Measurements from ENCODE around the gene ITGB2.

Gene ITGB2

DNA sequence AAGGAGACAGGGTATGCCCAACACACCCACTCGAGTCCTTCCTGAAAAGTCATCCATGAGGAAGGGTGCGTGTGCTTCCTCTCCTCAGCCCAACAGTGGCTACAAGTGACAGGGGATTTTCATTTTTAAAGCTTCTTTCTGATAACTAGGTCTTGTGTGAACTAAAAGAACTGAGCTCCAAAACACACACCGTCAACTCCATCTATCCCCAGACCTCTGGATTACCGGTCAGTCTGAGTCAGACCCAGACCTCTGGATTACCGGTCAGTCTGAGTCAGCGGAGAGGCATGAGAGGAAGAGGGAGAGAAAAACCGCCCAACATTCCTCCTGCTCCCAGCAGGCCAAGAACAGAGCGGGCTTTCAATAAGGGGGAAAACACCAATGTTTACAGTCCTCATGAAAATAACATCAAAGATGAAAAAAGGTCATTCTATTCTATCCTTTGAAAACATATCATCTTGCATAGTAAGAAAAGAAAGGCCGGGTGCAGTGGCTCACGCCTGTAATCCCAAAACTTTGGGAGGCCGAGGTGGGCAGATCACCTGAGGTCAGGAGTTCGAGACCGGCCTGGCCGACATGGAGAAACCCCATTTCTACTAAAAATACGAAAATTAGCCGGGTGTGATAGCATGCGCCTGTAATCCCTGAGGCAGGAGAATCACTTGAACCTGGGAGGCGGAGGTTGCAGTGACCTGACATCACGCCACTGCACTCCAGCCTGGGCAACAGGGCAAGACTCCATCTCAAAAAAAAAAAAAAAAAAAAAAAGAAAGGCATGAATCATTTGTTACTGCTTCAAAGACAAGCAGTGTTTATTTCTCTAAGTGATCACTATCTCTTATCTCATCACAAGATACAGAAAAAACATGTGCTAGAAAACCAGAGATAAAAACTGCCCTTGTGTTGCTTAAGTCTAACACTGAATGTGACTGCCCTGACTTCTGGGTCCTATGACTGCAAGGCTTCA, 50.6 kb downstream of the ITGB2 start:
- H3K4me1 ChIP-seq (ENCODE audit: low read length): peaks cover 29% of the 10 kb centered on the region
- H3K4me2 ChIP-seq (ENCODE audit: low read length): no peak overlapping the region
- H4K20me1 ChIP-seq (ENCODE audit: insufficient read depth, low read length): peaks cover 63% of the 10 kb centered on the region

DNA sequence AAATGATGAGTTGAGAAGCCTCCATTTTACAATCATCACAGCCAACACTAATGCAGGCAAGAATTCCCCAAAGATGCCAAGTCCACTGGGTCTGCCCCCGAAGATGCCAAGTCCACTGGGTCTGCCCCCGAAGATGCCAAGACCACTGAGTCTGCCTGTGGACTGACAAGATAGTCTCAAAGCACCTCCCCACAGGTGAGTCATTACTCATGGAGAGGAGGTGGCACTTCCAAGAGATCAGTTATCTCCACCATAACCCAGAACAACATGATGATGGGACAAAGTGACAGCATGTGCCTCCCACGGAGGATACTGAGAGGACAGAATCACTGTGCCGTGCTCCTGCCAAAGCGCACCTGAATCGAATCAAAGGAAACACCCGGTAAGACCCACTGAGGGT, 52.0 kb downstream of the ITGB2 start:
- H3K27me3 ChIP-seq (ENCODE audit: low read depth, low read length): no peaks in the 10 kb centered on the region
- no peak overlapping the region for H2AFZ ChIP-seq (ENCODE audit: low read depth, low read length)
- H3K4me3 ChIP-seq (ENCODE audit: low read length): no peak overlapping the region
- peaks cover 26% of the 10 kb centered on the region for H3K4me1 ChIP-seq (ENCODE audit: low read length)
- peaks cover 58% of the 10 kb centered on the region for H3K79me2 ChIP-seq (ENCODE audit: low read length)
- H3K27ac ChIP-seq (ENCODE audit: low read length): no peak overlapping the region
- H3K36me3 ChIP-seq (replicated peaks; ENCODE audit: low read depth, low read length): peaks cover 14% of the 10 kb centered on the region
- TF ChIP-seq, protein P1, sequence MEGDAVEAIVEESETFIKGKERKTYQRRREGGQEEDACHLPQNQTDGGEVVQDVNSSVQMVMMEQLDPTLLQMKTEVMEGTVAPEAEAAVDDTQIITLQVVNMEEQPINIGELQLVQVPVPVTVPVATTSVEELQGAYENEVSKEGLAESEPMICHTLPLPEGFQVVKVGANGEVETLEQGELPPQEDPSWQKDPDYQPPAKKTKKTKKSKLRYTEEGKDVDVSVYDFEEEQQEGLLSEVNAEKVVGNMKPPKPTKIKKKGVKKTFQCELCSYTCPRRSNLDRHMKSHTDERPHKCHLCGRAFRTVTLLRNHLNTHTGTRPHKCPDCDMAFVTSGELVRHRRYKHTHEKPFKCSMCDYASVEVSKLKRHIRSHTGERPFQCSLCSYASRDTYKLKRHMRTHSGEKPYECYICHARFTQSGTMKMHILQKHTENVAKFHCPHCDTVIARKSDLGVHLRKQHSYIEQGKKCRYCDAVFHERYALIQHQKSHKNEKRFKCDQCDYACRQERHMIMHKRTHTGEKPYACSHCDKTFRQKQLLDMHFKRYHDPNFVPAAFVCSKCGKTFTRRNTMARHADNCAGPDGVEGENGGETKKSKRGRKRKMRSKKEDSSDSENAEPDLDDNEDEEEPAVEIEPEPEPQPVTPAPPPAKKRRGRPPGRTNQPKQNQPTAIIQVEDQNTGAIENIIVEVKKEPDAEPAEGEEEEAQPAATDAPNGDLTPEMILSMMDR (IDR thresholded peaks at IDR 0.05; ENCODE audit: low read depth, low read length): no peak
- TF ChIP-seq EZH2phosphoT487 (IDR thresholded peaks at IDR 0.05; ENCODE audit: low read depth): no peak
- H3K9ac ChIP-seq (ENCODE audit: low read length): no peak overlapping the region
- peaks cover 68% of the 10 kb centered on the region for H4K20me1 ChIP-seq (ENCODE audit: insufficient read depth, low read length)
- no peaks in the 10 kb centered on the region for H3K9me3 ChIP-seq (ENCODE audit: insufficient read depth, low read length)
- H3K4me2 ChIP-seq (ENCODE audit: low read length): no peak overlapping the region

More for the DNA sequence above, 50.6 kb downstream of the ITGB2 start:
- H3K27ac ChIP-seq (ENCODE audit: low read length): no peak overlapping the region
- H3K4me3 ChIP-seq (ENCODE audit: low read length): no peak overlapping the region
- H3K27me3 ChIP-seq (ENCODE audit: low read depth, low read length): no peaks in the 10 kb centered on the region
- H3K36me3 ChIP-seq (replicated peaks; ENCODE audit: low read depth, low read length): peaks cover 9% of the 10 kb centered on the region
- no peaks in the 10 kb centered on the region for H3K9me3 ChIP-seq (ENCODE audit: insufficient read depth, low read length)
- H3K79me2 ChIP-seq (ENCODE audit: low read length): peaks cover 58% of the 10 kb centered on the region
- TF ChIP-seq, protein P1 (IDR thresholded peaks at IDR 0.05; ENCODE audit: low read depth, low read length): no peak
- TF ChIP-seq EZH2phosphoT487 (IDR thresholded peaks at IDR 0.05; ENCODE audit: low read depth): no peak
- H2AFZ ChIP-seq (ENCODE audit: low read depth, low read length): no peak overlapping the region
- no peak overlapping the region for H3K9ac ChIP-seq (ENCODE audit: low read length)

DNA sequence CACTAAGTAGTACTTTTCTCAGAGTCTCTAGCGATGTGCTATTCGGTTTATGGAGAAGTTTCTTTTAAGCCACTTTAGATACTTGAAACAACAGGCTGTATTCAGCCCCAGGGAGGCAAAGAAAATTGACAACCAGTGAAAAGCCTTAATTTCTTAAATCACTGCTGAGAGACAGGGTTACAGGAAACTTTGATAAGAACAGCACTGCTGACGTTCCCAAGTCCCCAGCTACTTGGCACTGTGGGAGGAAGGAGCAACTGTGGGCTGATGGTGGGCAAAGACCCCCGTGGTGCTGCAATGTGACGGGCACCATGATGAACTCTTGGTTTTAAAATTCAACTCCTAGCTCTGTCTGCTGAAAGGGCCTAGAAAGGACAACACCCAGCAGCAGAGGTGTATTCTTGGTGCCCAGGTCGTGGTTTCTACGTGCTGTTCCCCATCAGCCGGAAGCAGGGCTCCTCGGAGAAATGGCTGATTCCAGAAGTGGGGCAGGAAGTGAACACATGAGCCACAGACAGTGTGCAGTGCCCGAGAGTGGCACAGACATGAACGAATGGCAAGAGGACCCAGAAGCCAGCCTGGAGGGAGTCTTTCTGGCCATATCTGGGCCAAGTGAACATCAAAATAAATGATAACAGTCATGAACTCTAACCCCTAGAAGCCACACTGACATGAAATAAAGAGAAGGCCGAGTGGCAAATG, 52.5 kb downstream of the ITGB2 start:
- peaks cover 58% of the 10 kb centered on the region for H3K79me2 ChIP-seq (ENCODE audit: low read length)
- H3K4me3 ChIP-seq (ENCODE audit: low read length): no peak overlapping the region
- no peaks in the 10 kb centered on the region for H3K9me3 ChIP-seq (ENCODE audit: insufficient read depth, low read length)
- H4K20me1 ChIP-seq (ENCODE audit: insufficient read depth, low read length): peaks cover 73% of the 10 kb centered on the region
- peaks cover 26% of the 10 kb centered on the region for H3K4me1 ChIP-seq (ENCODE audit: low read length)
- no peaks in the 10 kb centered on the region for H3K27me3 ChIP-seq (ENCODE audit: low read depth, low read length)
- peaks cover 19% of the 10 kb centered on the region for H3K36me3 ChIP-seq (replicated peaks; ENCODE audit: low read depth, low read length)
- no peak overlapping the region for H3K27ac ChIP-seq (ENCODE audit: low read length)
- H3K9ac ChIP-seq (ENCODE audit: low read length): no peak overlapping the region
- H2AFZ ChIP-seq (ENCODE audit: low read depth, low read length): no peak overlapping the region
- H3K4me2 ChIP-seq (ENCODE audit: low read length): no peak overlapping the region
- TF ChIP-seq EZH2phosphoT487 (IDR thresholded peaks at IDR 0.05; ENCODE audit: low read depth): no peak
- TF ChIP-seq, protein P1 (IDR thresholded peaks at IDR 0.05; ENCODE audit: low read depth, low read length): no peak

DNA sequence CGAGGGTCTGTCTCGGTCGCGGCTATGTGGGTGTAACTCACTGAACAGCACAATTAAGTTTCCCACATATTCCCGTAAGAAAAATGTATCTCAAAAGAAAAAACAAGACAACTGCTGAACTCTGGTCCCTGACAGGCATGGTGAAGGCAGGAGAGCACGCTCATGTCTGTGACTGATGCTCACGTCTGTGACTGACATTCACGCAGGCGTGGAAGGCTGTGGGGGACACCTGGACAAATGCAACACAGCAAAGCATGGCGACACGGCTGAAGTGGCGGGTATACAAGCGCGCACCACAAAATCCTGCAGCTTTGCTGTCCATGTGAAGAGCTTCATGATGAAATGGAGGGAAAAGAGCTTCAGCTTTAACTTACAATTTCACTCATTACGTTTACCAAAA, 53.2 kb downstream of the ITGB2 start:
- H3K36me3 ChIP-seq (replicated peaks; ENCODE audit: low read depth, low read length): peaks cover 19% of the 10 kb centered on the region
- peaks cover 51% of the 10 kb centered on the region for H3K79me2 ChIP-seq (ENCODE audit: low read length)
- H3K9ac ChIP-seq (ENCODE audit: low read length): no peak overlapping the region
- no peak overlapping the region for H3K4me2 ChIP-seq (ENCODE audit: low read length)
- no peak overlapping the region for H3K4me3 ChIP-seq (ENCODE audit: low read length)
- no peaks in the 10 kb centered on the region for H3K27me3 ChIP-seq (ENCODE audit: low read depth, low read length)
- H3K4me1 ChIP-seq (ENCODE audit: low read length): peaks cover 24% of the 10 kb centered on the region
- peaks cover 71% of the 10 kb centered on the region for H4K20me1 ChIP-seq (ENCODE audit: insufficient read depth, low read length)
- TF ChIP-seq, protein P1 (IDR thresholded peaks at IDR 0.05; ENCODE audit: low read depth, low read length): no peak
- TF ChIP-seq EZH2phosphoT487 (IDR thresholded peaks at IDR 0.05; ENCODE audit: low read depth): no peak
- no peak overlapping the region for H2AFZ ChIP-seq (ENCODE audit: low read depth, low read length)
- H3K27ac ChIP-seq (ENCODE audit: low read length): no peak overlapping the region
- H3K9me3 ChIP-seq (ENCODE audit: insufficient read depth, low read length): no peaks in the 10 kb centered on the region

Measured in OCI-LY3 (cell line).